Measurements from ENCODE around the gene OSBPL3.

The OSBPL3 gene

DNA sequence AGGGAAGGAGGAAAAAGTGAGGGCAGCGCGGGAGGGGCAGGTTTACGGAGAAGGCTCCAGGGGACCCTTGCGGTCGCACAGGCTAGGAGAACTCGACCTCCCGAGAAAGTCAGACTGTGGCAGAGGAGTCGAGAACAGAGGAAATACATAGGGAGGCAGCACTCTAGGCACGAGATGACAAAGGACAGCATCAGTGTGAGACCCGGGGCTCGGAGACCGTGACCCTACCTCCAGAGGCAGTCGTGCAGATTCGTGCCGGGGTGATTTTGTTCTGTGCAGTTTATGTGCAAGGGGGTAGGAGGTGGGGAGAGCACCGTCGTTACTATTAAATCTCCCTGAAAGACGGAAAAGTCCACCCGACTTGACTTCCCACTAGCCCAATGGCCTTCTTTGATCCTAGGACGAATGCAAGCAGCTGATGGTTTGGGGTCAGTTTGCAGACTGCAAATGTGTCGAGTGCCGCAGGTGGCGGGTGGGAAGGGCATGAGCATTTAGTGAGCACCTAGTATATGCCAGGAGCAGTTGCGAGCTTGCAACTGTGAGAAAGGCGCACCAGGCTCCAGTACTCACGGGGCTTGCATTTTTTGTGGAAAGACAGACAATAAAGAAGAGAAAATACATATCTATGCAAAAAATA, 674 bp upstream of the OSBPL3 start:
- no peak for DNase-seq (ENCODE audit: low read depth in 1 of 2, low spot score in 1 of 2)

DNA sequence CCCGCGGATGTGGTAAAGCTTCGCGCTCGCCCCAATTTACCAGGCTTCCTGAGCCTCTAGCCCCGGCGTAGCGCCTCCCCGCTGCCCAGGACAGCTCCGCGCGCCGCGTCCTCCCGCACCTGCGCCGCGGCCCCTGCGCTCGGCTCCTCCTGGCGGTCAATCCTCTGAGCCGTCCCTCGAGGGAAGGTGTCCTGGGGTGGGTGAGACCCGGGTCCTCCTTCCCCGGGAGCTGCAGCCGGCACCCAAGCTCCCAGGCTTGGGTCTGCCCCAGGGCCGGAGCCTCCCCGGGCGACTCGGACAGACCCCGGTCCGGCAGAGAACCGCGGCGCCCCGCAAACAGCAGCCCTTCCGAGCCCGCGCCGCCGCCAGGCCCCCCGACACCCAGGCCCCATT, 512 bp downstream of the OSBPL3 start:
- DNase-seq (ENCODE audit: low read depth in 1 of 2, low spot score in 1 of 2): peak; percentile 56 to 64

DNA sequence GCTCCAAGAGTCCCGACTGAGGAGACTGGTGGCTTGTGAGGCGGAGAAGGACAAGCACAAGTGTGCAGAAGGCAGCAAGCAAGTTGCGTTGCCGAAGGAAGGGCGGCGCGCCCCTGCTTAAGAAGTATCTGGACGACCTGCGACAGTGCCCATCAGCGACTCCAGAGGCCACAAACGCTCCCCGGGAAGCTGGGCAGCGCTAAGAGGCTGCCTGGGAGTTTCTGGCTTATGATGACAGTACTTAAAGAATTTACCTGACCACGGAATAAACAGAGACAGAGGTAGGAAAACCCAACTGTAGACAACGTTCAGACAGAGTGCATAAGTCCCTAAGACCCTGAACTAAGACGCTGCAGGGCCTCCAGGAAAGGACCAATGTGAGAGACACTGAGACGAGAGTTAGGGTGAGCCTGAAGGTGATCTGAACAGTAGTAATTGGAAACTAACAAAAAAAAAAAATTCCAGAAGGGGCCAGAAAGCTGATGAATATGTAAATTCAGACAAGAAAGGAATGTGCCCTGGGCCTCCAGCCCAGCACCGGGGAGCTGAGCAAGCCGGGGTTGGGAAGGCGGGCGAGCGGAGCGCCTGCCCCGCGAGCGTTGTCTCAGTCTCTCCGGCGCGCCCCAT, 1.0 kb downstream of the OSBPL3 start:
- no peak for DNase-seq (ENCODE audit: low read depth in 1 of 2, low spot score in 1 of 2)

GRCh38 chr7:24975644-24976260, 4.2 kb downstream of the OSBPL3 start:
- DNase-seq (ENCODE audit: low read depth in 1 of 2, low spot score in 1 of 2): no peak

DNA sequence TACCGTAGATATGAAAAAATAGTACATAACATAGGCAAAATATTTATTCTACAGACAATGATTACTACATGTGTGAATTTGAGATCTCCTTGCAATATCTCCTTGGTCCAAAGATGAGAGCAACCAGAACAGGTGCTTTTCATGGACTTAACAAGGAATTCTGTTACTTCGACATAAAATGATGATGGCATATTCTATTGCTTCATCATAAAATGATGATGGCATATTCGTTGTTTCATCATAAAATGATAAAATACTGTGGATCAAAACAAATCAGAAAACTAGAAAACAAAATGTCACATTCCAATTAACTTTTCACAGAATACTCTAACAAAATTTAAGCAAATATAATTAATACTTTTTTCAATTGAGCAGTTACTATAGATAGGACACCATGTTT, 4.8 kb downstream of the OSBPL3 start:
- DNase-seq (ENCODE audit: low read depth in 1 of 2, low spot score in 1 of 2): no peak

GRCh38 chr7:24974026-24974832, 5.7 kb downstream of the OSBPL3 start:
- no peak for DNase-seq (ENCODE audit: low read depth in 1 of 2, low spot score in 1 of 2)

- no peak for DNase-seq (ENCODE audit: low read depth in 1 of 2, low spot score in 1 of 2)
Observed at GRCh38 chr7:24972991-24973390, 7.0 kb downstream of the OSBPL3 start.

GRCh38 chr7:24972166-24972477, 7.9 kb downstream of the OSBPL3 start:
- DNase-seq (ENCODE audit: low read depth in 1 of 2, low spot score in 1 of 2): no peak

GRCh38 chr7:24971333-24972165, 8.4 kb downstream of the OSBPL3 start:
- no peak for DNase-seq (ENCODE audit: low read depth in 1 of 2, low spot score in 1 of 2)

GRCh38 chr7:24970676-24971075, 9.3 kb downstream of the OSBPL3 start:
- DNase-seq (ENCODE audit: low read depth in 1 of 2, low spot score in 1 of 2): no peak

DNA sequence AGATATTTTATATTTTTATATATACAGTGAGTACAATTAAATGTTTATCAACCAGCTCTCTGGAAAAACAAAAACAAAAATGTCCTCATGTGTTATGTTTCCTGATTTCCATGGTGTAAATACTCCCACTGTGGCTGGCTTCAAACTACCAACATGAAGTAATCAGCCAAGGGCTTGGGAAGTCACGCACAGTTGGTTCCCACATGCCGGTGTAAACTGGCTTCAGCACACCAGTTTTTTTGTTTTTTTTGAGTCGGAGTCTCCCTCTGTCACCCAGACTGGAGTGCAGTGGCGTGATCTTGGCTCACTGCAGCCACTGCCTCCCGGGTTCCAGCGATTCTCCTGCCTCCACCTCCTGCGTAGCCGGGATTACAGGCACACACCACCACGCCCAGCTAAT, 11.8 kb downstream of the OSBPL3 start:
- no peak for DNase-seq (ENCODE audit: low read depth in 1 of 2, low spot score in 1 of 2)

DNA sequence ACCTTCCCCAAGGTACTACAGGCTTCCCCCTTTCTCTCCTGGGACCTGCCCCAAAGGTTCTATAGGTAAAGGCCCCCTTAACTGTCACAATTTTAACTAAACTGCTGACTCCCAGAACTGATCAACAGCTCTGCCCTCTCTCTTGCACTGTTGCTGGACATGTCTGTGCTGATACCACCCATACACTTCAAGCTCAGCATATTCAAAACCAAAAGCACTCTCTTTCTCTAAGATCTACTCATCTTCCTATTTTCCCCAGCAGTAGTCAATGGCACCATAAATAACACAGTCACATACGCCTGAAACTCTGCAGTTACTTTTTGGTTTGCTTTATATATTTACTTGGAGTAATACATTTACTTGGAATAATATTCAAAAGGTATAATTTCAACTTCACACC, 12.3 kb downstream of the OSBPL3 start:
- DNase-seq (ENCODE audit: low read depth in 1 of 2, low spot score in 1 of 2): no peak

DNA sequence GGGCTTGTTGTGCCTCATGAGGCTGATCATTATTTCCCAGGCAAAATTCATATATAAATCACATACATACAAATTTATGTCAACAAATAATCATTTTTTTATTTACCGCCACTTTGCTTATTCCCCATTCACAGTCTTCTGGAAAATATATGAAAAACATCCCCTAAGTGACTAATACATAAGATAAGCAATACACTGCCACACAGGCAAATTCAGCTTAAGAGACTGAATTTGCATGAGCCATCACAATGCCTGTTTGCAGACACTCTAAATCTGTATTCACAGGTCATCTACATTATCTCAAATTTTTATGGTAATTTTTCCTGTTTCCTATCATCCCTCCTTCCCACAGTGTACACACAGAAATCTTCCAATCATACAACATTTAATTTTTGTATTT, 13.2 kb downstream of the OSBPL3 start:
- no peak for DNase-seq (ENCODE audit: low read depth in 1 of 2, low spot score in 1 of 2)

DNA sequence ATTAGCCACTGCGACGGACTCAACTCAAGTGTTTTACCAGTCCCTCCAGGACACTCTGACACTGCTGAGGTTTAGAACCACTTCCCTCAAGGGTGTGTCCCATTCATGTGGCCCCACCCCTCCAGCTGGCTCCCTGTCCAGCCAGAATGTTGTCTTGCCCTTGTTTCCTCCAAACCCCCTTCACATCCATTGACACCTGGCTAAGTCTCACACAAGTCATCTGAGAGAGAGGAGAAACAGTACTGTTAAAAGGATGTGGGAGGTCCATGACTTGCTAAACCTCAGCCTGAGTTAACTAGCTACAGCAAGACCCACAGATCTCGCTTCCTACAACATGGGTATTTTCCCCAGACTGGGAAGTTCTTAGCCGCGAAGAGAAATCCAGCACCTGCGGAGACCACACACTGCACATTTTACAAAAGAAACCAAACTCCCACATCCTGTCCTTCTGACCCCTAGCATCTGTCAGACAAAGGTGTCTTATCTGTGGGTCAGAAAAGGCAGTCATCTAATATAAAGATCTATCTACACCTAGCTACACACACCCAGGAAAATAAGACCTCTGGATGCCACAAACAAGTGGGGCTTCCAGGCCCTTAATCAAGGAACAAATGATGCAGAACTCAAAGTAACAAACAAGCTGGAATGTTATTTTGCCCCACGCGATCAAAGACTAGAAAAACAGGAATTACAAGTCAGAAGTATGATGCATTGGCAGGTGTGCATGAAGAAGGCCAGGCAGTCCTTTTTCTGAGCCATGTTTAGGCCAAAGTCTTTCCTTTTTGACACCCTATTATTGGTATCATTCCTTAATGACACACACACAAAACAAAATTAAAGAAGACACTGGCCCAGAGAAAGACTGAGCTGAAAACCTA, 13.9 kb downstream of the OSBPL3 start:
- no peak for DNase-seq (ENCODE audit: low read depth in 1 of 2, low spot score in 1 of 2)

GRCh38 chr7:24964191-24964590, 15.8 kb downstream of the OSBPL3 start:
- no peak for DNase-seq (ENCODE audit: low read depth in 1 of 2, low spot score in 1 of 2)

- no peak for DNase-seq (ENCODE audit: low read depth in 1 of 2, low spot score in 1 of 2)
Observed at GRCh38 chr7:24963218-24963617, 16.8 kb downstream of the OSBPL3 start.

- no peak for DNase-seq (ENCODE audit: low read depth in 1 of 2, low spot score in 1 of 2)
Observed at GRCh38 chr7:24962418-24962962, 17.5 kb downstream of the OSBPL3 start.

DNA sequence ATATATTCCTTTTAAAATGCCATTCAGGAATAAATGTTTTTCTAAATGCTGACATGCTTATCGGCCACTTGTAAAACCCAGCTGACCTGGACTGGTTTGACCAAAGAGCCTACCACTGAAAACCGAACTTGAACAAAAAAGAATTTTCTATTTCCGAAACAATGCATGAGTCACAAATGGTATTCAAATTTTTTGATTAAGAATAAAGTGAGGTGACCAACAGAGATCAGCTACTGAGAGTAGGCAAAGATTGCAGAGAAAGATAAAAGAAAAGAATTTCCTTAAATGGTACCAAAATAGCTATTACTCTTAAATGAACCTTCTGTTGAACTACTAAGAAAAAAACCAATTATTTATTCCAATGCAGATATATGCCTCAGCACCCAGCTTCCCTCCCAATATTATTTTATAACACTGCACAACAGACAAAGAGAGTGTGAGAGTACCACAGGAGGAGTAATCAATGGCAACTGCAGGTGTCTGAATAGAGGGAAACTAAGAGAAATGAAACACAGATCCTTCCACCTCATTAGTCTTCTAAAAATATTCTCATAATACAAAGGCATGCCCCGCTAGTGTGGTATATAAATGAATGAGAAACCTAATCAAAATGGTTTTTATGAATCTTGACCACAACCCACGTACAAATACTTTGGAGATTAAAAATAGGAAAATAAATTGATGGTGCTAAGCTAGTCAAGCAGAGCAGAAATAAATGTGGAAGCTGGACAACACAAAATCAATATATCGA, 20.1 kb downstream of the OSBPL3 start:
- no peak for DNase-seq (ENCODE audit: low read depth in 1 of 2, low spot score in 1 of 2)

- no peak for DNase-seq (ENCODE audit: low read depth in 1 of 2, low spot score in 1 of 2)
Observed at GRCh38 chr7:24958399-24958798, 21.6 kb downstream of the OSBPL3 start.

All from stimulated activated CD4-positive, alpha-beta T cell treated with anti-CD3 and anti-CD28 coated beads, Interleukin-15, amount 100 ng/mL, for 1 hour (primary cell).